IPS DF 6.9 (cell line): Measurements from ENCODE around the gene TASP1.

Source experiments
- DNase-seq: peaks from one replicate; pipeline ENCODE4 v3.0.0-alpha.2; 2013; ENCODE audit warnings: low read depth, low spot score
- H3K27ac ChIP-seq: one replicate; pipeline ENCODE4 v1.5.1; 2013; ENCODE audit warnings: low read length, control low read depth
- H3K27me3 ChIP-seq: 2 replicates; pipeline ENCODE4 v1.6.1; 2013; ENCODE audit warnings: mild to moderate bottlenecking, low read length; ENCODE audit not compliant: control insufficient read depth, insufficient read depth
- H3K36me3 ChIP-seq: 2 replicates; pipeline ENCODE4 v1.6.1; 2013; ENCODE audit warnings: low read length; ENCODE audit not compliant: control insufficient read depth, insufficient read depth
- H3K4me1 ChIP-seq: 2 replicates; pipeline ENCODE4 v1.6.1; 2013; ENCODE audit warnings: low read length; ENCODE audit not compliant: control insufficient read depth, insufficient read depth
- H3K4me3 ChIP-seq: 2 replicates; pipeline ENCODE4 v1.5.1; 2013; ENCODE audit warnings: mild to moderate bottlenecking, low read length
- H3K9me3 ChIP-seq: 2 replicates; pipeline ENCODE4 v1.6.1; 2013; ENCODE audit warnings: low read length, inconsistent platforms; ENCODE audit not compliant: control insufficient read depth, insufficient read depth
- WGBS: extraction: QIAGEN DNeasy Blood & Tissue Kit; methylation state at CpG from one replicate; pipeline ENCODE4 v1.1.7; 2013; ENCODE audit warnings: mixed read lengths, missing lambda C conversion rate; ENCODE audit not compliant: insufficient read length, insufficient coverage; 5-methylcytosine and 5-hydroxymethylcytosine counted together

The TASP1 gene

GRCh38 chr20:13404293-13404692 is 234.4 kb downstream of the TASP1 start:
- no peak for DNase-seq
- Histone ChIP-seq H3K4me1 (no peaks in the 10 kb centered on the region), H3K27ac (no peak overlapping the region), H3K4me3 (no peak overlapping the region), H3K9me3 (no peaks in the 10 kb centered on the region), H3K27me3 (no peaks in the 10 kb centered on the region), H3K36me3 (no peaks in the 10 kb centered on the region)
- WGBS, result no CpG with 5 or more reads among the region's 4 CpGs

DNA sequence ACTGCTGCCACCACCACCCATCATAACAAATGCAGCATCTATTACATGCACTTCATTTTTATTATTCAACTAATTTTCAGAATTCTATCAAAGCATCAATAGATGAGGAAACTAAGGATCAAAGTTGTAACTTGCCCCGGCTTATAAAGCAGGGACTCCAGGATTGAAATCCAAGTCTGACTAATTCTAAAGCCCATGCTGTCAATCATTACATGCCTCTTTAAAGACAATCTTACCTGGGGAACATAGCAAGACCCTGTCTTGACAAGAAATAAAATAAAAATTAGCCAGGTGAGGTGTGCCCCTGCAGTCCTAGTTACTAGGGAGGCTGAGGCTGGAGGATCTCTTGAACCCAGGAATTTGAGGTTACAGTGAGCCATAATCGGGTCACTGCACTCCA is 235.3 kb downstream of the TASP1 start:
- H3K36me3 ChIP-seq, result no peaks in the 10 kb centered on the region
- H3K9me3 ChIP-seq, result no peaks in the 10 kb centered on the region
- WGBS, result no CpG with 5 or more reads among the region's 2 CpGs
- DNase-seq, result no peak
- H3K4me1 ChIP-seq, result no peaks in the 10 kb centered on the region
- H3K27me3 ChIP-seq, result no peaks in the 10 kb centered on the region
- H3K4me3 ChIP-seq, result no peak overlapping the region
- H3K27ac ChIP-seq, result no peak overlapping the region

DNA sequence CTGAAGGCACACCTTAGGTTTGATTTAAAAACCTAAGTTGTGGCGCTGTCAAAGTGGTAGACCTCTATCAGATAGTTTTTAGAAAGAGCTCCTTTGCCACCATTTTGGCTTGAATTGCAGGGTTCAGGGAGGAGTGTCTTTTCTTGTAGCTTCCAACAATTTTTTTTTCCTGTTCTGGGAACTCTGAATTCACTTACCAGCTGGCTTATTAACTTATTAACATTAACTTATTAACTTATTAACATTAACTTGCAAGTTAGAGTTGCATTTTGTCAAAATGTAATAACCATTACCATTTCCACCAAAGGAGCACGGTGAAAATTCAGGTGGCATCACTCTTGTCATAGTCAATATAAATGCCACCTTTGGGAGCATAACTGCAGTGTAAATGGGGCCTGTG is 235.7 kb downstream of the TASP1 start:
- Histone ChIP-seq H3K4me1 (no peaks in the 10 kb centered on the region), H3K27me3 (no peaks in the 10 kb centered on the region), H3K9me3 (no peaks in the 10 kb centered on the region), H3K36me3 (no peaks in the 10 kb centered on the region), H3K4me3 (no peak overlapping the region), H3K27ac (no peak overlapping the region)
- WGBS, result no CpG with 5 or more reads among the region's 2 CpGs
- no peak for DNase-seq

- Histone ChIP-seq H3K27me3 (no peaks in the 10 kb centered on the region), H3K4me3 (no peak overlapping the region), H3K36me3 (no peaks in the 10 kb centered on the region), H3K4me1 (no peaks in the 10 kb centered on the region), H3K27ac (no peak overlapping the region), H3K9me3 (no peaks in the 10 kb centered on the region)
- DNase-seq, result no peak
- WGBS, result no CpG with 5 or more reads among the region's 5 CpGs
These were observed 236.5 kb downstream of the TASP1 start for GRCh38 chr20:13402171-13402760.

DNA sequence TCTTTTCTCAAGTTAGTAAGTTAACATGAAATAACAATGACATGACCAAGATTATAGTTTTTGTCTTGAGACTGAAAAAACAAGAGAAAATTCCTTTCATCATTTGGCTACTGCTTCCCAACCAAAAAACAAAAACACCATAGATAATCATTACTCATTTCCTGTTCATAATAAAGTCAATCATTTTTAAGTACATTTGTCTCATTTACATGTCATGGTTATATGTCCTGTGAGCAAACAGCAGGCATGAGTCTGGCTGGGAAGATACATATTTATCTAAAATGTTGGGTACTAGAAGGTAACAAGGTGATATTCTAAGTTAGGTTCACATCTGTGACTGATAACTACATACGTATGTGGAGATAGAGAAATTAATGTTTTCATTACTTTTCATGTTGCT is 237.1 kb downstream of the TASP1 start:
- WGBS, result no CpG with 5 or more reads among the region's 1 CpG
- Histone ChIP-seq H3K27ac (no peak overlapping the region), H3K27me3 (no peaks in the 10 kb centered on the region), H3K4me3 (no peak overlapping the region), H3K9me3 (no peaks in the 10 kb centered on the region), H3K36me3 (no peaks in the 10 kb centered on the region), H3K4me1 (no peaks in the 10 kb centered on the region)
- DNase-seq, result no peak

GRCh38 chr20:13400453-13400852 is 238.3 kb downstream of the TASP1 start:
- H3K27ac ChIP-seq, result no peak overlapping the region
- H3K27me3 ChIP-seq, result no peaks in the 10 kb centered on the region
- DNase-seq, result no peak
- no peak overlapping the region for H3K4me3 ChIP-seq
- WGBS, result no CpG with 5 or more reads among the region's 2 CpGs
- H3K36me3 ChIP-seq, result no peaks in the 10 kb centered on the region
- no peaks in the 10 kb centered on the region for H3K4me1 ChIP-seq
- no peaks in the 10 kb centered on the region for H3K9me3 ChIP-seq

GRCh38 chr20:13397300-13397724 is 241.4 kb downstream of the TASP1 start:
- Histone ChIP-seq H3K27ac (no peak overlapping the region), H3K4me1 (no peaks in the 10 kb centered on the region), H3K36me3 (no peaks in the 10 kb centered on the region), H3K9me3 (no peaks in the 10 kb centered on the region), H3K27me3 (no peaks in the 10 kb centered on the region), H3K4me3 (no peak overlapping the region)
- WGBS, result no CpG with 5 or more reads among the region's 1 CpG
- DNase-seq, result no peak

- DNase-seq, result no peak
- no peak overlapping the region for H3K27ac ChIP-seq
- no peaks in the 10 kb centered on the region for H3K9me3 ChIP-seq
- no peak overlapping the region for H3K4me3 ChIP-seq
- no peaks in the 10 kb centered on the region for H3K27me3 ChIP-seq
- H3K4me1 ChIP-seq, result no peaks in the 10 kb centered on the region
- H3K36me3 ChIP-seq, result no peaks in the 10 kb centered on the region
These were observed 241.9 kb downstream of the TASP1 start for GRCh38 chr20:13396826-13397225.

- no CpG with 5 or more reads among the region's 3 CpGs for WGBS
- Histone ChIP-seq H3K4me3 (no peak overlapping the region), H3K4me1 (no peaks in the 10 kb centered on the region), H3K27ac (no peak overlapping the region), H3K36me3 (no peaks in the 10 kb centered on the region), H3K27me3 (no peaks in the 10 kb centered on the region), H3K9me3 (no peaks in the 10 kb centered on the region)
- no peak for DNase-seq
These were observed 242.7 kb downstream of the TASP1 start for GRCh38 chr20:13396022-13396421.

DNA sequence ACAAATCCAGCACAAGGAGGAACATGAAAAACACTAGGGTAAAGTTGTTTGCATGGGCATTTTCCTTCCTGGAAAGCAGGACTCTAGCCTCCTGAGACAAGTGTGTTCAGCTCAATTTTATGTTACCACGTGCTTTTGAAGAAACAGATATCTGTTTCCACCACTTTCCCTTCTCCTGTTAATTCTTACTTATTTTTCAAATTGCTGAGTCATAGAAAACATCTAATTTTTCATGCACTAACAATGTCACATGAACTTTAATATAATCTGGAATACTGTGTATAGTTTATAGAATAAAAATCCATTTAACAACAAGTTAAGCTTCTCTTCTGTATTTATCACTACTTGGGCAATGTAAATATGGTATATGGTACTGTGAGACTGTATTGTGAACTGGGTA is 243.5 kb downstream of the TASP1 start:
- Histone ChIP-seq H3K36me3 (no peaks in the 10 kb centered on the region), H3K4me3 (no peak overlapping the region), H3K4me1 (no peaks in the 10 kb centered on the region), H3K27me3 (no peaks in the 10 kb centered on the region), H3K27ac (no peak overlapping the region), H3K9me3 (no peaks in the 10 kb centered on the region)
- no peak for DNase-seq
- no CpG with 5 or more reads among the region's 1 CpG for WGBS

- Histone ChIP-seq H3K4me1 (no peaks in the 10 kb centered on the region), H3K27ac (no peak overlapping the region), H3K9me3 (no peaks in the 10 kb centered on the region), H3K27me3 (no peaks in the 10 kb centered on the region), H3K36me3 (no peaks in the 10 kb centered on the region), H3K4me3 (no peak overlapping the region)
- no CpG with 5 or more reads among the region's 5 CpGs for WGBS
- DNase-seq, result no peak
These were observed 246.3 kb downstream of the TASP1 start for GRCh38 chr20:13392391-13392790.
